H1 (cell line): Measurements from ENCODE around the gene MAPK8IP1. TPM values are rescaled to one million over a fixed set of nuclear protein-coding genes. Genes with fewer than 3 reads are reported as not detected.

Experiments
- CHD2 ChIP-seq: IDR thresholded peaks from 2 replicates; pipeline ENCODE4 v1.6.1; 2012; ENCODE audit warnings: low read length, improper control_type of control experiment
- HDAC6 ChIP-seq: IDR thresholded peaks from one replicate; pipeline ENCODE4 v1.7.1; 2012; ENCODE audit warnings: low read depth, mild to moderate bottlenecking, inconsistent platforms, low read length, moderate library complexity
- POLR2A ChIP-seq, 2 experiments: IDR thresholded peaks; 1 replicate in 1 of 2; 2 replicates in 1 of 2; pipeline ENCODE4 v1.6.1; 2011; ENCODE audit warnings: low read depth in 2 of 2, low read length in 2 of 2, mild to moderate bottlenecking in 2 of 2; ENCODE audit errors: control extremely low read depth in 1 of 2
- SP4 ChIP-seq: IDR thresholded peaks from 2 replicates; pipeline ENCODE4 v1.6.1; 2012; ENCODE audit warnings: low read length, inconsistent platforms
- polyA plus RNA-seq, 7 experiments: library from polyadenylated mRNA; depleted of rRNA in 3 of 7; stranded (reverse) in 5 of 7; unstranded in 2 of 7; fragments of >200 nt in 5 of 7; fragments of 200-250 nt in 2 of 7; gene quantifications; 1 replicate in 5 of 7; 2 replicates in 1 of 7; 4 replicates in 1 of 7; pipeline versions ENCODE4 v1.2.1 to v1.2.3, GENCODE V29; 2011 to 2013; ENCODE audit warnings: missing spikeins in 2 of 7, mixed read lengths in 2 of 7
- total RNA-seq: library from RNA; stranded (reverse); fragmentation: NEBNext Ultra II Directional; extraction: Animal tissue kit (Norgen Biotek cat#: 25700); gene quantifications from 2 replicates; pipeline ENCODE4 v1.2.1, GENCODE V29; 2021
- TF ChIP-seq, protein P1 (sequence below): fragments of 300-600 bp; sonication (generic); IDR thresholded peaks from 2 replicates; pipeline ENCODE4 v1.7.1; 2012; ENCODE audit warnings: low read length, moderate library complexity, mild to moderate bottlenecking, inconsistent platforms; ENCODE audit not compliant: insufficient replicate concordance
- TF ChIP-seq, protein P2 (sequence below), 3 experiments: IDR thresholded peaks; 1 replicate in 2 of 3; 2 replicates in 1 of 3; pipeline versions ENCODE4 v1.5.1 to v1.6.1; 2011; ENCODE audit warnings: low read length in 3 of 3, mild to moderate bottlenecking in 3 of 3, inconsistent platforms in 2 of 3, low read depth in 1 of 3, moderate library complexity in 1 of 3; ENCODE audit not compliant: insufficient read depth in 1 of 3; ENCODE audit errors: control extremely low read depth in 1 of 3

Gene MAPK8IP1
- total and polyA plus RNA-seq, 2 of the 8 experiments (the other 6 are each of a cell fraction or from before 2014, with no cell fraction given): 32.4 to 40.1 TPM

DNA sequence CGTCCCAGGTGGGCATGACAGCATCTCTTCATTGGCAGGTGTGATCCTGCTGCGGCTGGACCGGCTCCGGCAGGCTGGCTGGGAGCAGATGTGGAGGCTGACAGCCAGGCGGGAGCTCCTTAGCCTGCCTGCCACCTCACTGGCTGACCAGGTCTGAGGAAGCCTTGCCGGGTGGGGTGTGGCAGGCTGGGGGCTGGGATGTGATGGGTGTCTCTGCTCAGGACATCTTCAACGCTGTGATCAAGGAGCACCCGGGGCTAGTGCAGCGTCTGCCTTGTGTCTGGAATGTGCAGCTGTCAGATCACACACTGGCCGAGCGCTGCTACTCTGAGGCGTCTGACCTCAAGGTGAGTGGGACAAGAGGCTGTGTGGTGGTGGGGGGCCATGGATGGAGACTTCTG lies 40.5 kb downstream of the MAPK8IP1 start (continued):
- TF ChIP-seq, protein P1, sequence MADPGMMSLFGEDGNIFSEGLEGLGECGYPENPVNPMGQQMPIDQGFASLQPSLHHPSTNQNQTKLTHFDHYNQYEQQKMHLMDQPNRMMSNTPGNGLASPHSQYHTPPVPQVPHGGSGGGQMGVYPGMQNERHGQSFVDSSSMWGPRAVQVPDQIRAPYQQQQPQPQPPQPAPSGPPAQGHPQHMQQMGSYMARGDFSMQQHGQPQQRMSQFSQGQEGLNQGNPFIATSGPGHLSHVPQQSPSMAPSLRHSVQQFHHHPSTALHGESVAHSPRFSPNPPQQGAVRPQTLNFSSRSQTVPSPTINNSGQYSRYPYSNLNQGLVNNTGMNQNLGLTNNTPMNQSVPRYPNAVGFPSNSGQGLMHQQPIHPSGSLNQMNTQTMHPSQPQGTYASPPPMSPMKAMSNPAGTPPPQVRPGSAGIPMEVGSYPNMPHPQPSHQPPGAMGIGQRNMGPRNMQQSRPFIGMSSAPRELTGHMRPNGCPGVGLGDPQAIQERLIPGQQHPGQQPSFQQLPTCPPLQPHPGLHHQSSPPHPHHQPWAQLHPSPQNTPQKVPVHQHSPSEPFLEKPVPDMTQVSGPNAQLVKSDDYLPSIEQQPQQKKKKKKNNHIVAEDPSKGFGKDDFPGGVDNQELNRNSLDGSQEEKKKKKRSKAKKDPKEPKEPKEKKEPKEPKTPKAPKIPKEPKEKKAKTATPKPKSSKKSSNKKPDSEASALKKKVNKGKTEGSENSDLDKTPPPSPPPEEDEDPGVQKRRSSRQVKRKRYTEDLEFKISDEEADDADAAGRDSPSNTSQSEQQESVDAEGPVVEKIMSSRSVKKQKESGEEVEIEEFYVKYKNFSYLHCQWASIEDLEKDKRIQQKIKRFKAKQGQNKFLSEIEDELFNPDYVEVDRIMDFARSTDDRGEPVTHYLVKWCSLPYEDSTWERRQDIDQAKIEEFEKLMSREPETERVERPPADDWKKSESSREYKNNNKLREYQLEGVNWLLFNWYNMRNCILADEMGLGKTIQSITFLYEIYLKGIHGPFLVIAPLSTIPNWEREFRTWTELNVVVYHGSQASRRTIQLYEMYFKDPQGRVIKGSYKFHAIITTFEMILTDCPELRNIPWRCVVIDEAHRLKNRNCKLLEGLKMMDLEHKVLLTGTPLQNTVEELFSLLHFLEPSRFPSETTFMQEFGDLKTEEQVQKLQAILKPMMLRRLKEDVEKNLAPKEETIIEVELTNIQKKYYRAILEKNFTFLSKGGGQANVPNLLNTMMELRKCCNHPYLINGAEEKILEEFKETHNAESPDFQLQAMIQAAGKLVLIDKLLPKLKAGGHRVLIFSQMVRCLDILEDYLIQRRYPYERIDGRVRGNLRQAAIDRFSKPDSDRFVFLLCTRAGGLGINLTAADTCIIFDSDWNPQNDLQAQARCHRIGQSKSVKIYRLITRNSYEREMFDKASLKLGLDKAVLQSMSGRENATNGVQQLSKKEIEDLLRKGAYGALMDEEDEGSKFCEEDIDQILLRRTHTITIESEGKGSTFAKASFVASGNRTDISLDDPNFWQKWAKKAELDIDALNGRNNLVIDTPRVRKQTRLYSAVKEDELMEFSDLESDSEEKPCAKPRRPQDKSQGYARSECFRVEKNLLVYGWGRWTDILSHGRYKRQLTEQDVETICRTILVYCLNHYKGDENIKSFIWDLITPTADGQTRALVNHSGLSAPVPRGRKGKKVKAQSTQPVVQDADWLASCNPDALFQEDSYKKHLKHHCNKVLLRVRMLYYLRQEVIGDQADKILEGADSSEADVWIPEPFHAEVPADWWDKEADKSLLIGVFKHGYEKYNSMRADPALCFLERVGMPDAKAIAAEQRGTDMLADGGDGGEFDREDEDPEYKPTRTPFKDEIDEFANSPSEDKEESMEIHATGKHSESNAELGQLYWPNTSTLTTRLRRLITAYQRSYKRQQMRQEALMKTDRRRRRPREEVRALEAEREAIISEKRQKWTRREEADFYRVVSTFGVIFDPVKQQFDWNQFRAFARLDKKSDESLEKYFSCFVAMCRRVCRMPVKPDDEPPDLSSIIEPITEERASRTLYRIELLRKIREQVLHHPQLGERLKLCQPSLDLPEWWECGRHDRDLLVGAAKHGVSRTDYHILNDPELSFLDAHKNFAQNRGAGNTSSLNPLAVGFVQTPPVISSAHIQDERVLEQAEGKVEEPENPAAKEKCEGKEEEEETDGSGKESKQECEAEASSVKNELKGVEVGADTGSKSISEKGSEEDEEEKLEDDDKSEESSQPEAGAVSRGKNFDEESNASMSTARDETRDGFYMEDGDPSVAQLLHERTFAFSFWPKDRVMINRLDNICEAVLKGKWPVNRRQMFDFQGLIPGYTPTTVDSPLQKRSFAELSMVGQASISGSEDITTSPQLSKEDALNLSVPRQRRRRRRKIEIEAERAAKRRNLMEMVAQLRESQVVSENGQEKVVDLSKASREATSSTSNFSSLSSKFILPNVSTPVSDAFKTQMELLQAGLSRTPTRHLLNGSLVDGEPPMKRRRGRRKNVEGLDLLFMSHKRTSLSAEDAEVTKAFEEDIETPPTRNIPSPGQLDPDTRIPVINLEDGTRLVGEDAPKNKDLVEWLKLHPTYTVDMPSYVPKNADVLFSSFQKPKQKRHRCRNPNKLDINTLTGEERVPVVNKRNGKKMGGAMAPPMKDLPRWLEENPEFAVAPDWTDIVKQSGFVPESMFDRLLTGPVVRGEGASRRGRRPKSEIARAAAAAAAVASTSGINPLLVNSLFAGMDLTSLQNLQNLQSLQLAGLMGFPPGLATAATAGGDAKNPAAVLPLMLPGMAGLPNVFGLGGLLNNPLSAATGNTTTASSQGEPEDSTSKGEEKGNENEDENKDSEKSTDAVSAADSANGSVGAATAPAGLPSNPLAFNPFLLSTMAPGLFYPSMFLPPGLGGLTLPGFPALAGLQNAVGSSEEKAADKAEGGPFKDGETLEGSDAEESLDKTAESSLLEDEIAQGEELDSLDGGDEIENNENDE: no peak
- TF ChIP-seq CHD2: no peak
- TF ChIP-seq HDAC6: no peak
- TF ChIP-seq POLR2A (IDR thresholded peaks at IDR 0.05; ENCODE audit: control extremely low read depth in 1 of 2, low read depth in 2 of 2, low read length in 2 of 2): no peak
- TF ChIP-seq, protein P2, sequence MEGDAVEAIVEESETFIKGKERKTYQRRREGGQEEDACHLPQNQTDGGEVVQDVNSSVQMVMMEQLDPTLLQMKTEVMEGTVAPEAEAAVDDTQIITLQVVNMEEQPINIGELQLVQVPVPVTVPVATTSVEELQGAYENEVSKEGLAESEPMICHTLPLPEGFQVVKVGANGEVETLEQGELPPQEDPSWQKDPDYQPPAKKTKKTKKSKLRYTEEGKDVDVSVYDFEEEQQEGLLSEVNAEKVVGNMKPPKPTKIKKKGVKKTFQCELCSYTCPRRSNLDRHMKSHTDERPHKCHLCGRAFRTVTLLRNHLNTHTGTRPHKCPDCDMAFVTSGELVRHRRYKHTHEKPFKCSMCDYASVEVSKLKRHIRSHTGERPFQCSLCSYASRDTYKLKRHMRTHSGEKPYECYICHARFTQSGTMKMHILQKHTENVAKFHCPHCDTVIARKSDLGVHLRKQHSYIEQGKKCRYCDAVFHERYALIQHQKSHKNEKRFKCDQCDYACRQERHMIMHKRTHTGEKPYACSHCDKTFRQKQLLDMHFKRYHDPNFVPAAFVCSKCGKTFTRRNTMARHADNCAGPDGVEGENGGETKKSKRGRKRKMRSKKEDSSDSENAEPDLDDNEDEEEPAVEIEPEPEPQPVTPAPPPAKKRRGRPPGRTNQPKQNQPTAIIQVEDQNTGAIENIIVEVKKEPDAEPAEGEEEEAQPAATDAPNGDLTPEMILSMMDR (IDR thresholded peaks at IDR 0.05; ENCODE audit: control extremely low read depth in 1 of 3, insufficient read depth in 1 of 3, low read depth in 1 of 3, low read length in 3 of 3): no peak
- TF ChIP-seq SP4: no peak
- TF ChIP-seq, all 59 proteins: peak for 1
